ENCODE results near the gene UBA52. TPM values are rescaled to one million over a fixed set of nuclear protein-coding genes. Genes with fewer than 3 reads are reported as not detected.

Gene UBA52
- polyA plus RNA-seq, 3 donors = 738 to 924 (median 787) TPM

- no peak for DNase-seq
These were observed 48.7 kb downstream of the UBA52 start for GRCh38 chr19:18620311-18620710.

- DNase-seq = no peak
These were observed 49.2 kb downstream of the UBA52 start for GRCh38 chr19:18620902-18621301.

GRCh38 chr19:18626906-18627305 is 55.2 kb downstream of the UBA52 start:
- no peak for DNase-seq

Other genes with a start within 250 kb of the UBA52 start
- 100 to 1,000 TPM; 102 to 129 (median 114) TPM for gene LSM4, start 248.8 kb upstream of the UBA52 start, polyA plus RNA-seq (ENCODE audit: insufficient read length in 3 of 3)
- gene PGPEP1, start 231.3 kb upstream of the UBA52 start, polyA plus RNA-seq (ENCODE audit: insufficient read length in 3 of 3) = 10 to 100 TPM; 21.3 to 33.2 (median 32.1) TPM
- gene GDF15, start 185.7 kb upstream of the UBA52 start, polyA plus RNA-seq (ENCODE audit: insufficient read length in 3 of 3) = 1 to 10 TPM; 4.5 to 6.9 (median 6.0) TPM
- gene LRRC25, start 174.2 kb upstream of the UBA52 start, polyA plus RNA-seq (ENCODE audit: insufficient read length in 3 of 3) = 1 to 10 TPM in 1 of 3 donors, under 1 TPM in 2; 0.87 to 1.2 (median 0.98) TPM
- 100 to 1,000 TPM in 2 of 3 donors, 10 to 100 TPM in 1; 99.9 to 117 (median 117) TPM for gene SSBP4, start 152.5 kb upstream of the UBA52 start, polyA plus RNA-seq (ENCODE audit: insufficient read length in 3 of 3)
- 100 to 1,000 TPM; 115 to 147 (median 133) TPM for gene ISYNA1, start 133.7 kb upstream of the UBA52 start, polyA plus RNA-seq (ENCODE audit: insufficient read length in 3 of 3)
- 10 to 100 TPM in 2 of 3 donors, 1 to 10 TPM in 1; 9.9 to 12.2 (median 12.0) TPM for gene ELL, start 49.8 kb upstream of the UBA52 start, polyA plus RNA-seq (ENCODE audit: insufficient read length in 3 of 3)
- 100 to 1,000 TPM; 178 to 222 (median 219) TPM for gene FKBP8, start 28.3 kb upstream of the UBA52 start, polyA plus RNA-seq (ENCODE audit: insufficient read length in 3 of 3)
- 10 to 100 TPM; 60.8 to 70.3 (median 67.5) TPM for gene KXD1, start 14.0 kb upstream of the UBA52 start, polyA plus RNA-seq (ENCODE audit: insufficient read length in 3 of 3)
- 10 to 100 TPM; 33.3 to 51.5 (median 41.9) TPM for gene REX1BD, start 16.9 kb downstream of the UBA52 start, polyA plus RNA-seq (ENCODE audit: insufficient read length in 3 of 3)
- gene CRLF1, start 34.9 kb downstream of the UBA52 start, polyA plus RNA-seq (ENCODE audit: insufficient read length in 3 of 3) = 1 to 10 TPM; 4.5 to 4.8 (median 4.7) TPM
- gene TMEM59L, start 41.0 kb downstream of the UBA52 start, polyA plus RNA-seq (ENCODE audit: insufficient read length in 3 of 3) = 1 to 10 TPM; 1.8 to 3.5 (median 3.3) TPM
- 10 to 100 TPM in 1 of 3 donors, 1 to 10 TPM in 2; 7.6 to 11.0 (median 8.7) TPM for gene KLHL26, start 65.2 kb downstream of the UBA52 start, polyA plus RNA-seq (ENCODE audit: insufficient read length in 3 of 3)
- gene CRTC1, start 111.8 kb downstream of the UBA52 start, polyA plus RNA-seq (ENCODE audit: insufficient read length in 3 of 3) = 10 to 100 TPM; 23.2 to 30.1 (median 23.7) TPM
- gene COMP, start 219.4 kb downstream of the UBA52 start, polyA plus RNA-seq (ENCODE audit: insufficient read length in 3 of 3) = under 1 TPM; 0.10 to 0.56 (median 0.22) TPM